Measurements from ENCODE around the gene DPM3.

DPM3 gene

DNA sequence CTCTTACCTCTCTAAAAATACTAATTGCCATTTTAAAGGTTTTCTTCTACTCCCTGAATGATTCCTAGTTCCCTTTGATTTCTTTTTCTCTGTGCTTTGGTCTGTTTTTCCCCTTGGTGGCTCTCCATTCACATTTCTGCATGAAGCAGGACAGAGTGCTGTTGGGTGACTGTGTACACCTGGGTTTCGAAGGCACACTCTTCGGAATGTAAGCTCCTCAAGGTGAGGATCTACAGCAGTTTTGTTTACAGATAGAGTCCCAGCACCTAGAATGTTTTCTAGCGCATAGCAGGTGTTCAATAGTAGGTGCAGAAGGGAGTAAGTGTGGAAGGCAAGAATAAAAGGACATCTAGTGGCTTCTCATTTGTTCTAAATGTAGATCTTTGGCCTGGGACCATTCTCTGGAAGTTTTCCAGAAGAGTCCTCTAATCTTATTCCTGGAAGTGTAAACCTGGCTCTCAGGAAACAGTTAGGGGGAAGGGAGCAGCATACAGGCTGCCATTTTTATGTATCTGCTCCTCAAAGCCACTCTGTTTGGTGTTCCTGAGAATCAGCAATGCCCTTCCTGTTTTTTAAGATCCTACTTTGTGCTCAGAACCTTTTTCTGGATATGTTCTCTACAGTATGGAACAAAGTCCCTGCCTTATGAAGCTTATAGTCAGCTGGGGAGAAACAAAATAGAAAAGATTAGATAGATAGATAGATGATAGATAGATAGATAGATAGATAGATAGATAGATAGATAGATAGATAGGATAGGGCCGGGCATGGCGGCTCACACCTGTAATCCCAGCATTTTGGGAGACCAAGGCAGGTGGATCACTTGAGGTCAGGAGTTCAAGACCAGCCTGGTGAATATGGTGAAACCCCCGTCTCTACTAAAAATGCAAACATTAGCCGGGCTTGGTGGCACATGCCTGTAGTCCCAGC, 35.5 kb downstream of the DPM3 start:
- in situ Hi-C loops (cut with HindIII; ENCODE audit: low sequenced_read_pairs), result no loop called here

DNA sequence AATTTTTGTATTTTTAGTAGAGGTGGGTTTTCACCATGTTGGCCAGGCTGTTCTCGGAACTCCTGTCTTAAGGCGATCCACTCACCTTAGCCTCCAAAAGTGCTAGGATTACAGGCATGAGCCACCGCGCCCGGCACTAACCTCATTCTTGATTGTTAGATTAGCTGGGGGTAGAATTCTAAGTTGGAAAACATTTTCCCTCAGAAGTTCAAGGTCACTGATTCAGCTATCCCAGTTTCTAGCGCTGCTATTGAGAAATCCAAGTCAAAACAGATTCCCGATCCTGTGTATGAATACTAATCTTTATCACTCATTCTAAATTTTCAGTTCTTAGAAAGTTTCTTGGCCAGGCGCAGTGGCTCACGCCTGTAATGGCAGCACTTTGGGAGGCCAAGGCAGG, 37.0 kb downstream of the DPM3 start:
- in situ Hi-C loops (cut with HindIII; ENCODE audit: low sequenced_read_pairs), result no loop called here

GRCh38 chr1:155099331-155099730, 41.0 kb downstream of the DPM3 start:
- in situ Hi-C loops (cut with HindIII; ENCODE audit: low sequenced_read_pairs), result no loop called here

- in situ Hi-C loops (cut with HindIII; ENCODE audit: low sequenced_read_pairs), result no loop called here
These were observed 45.7 kb downstream of the DPM3 start for GRCh38 chr1:155094622-155094948.

DNA sequence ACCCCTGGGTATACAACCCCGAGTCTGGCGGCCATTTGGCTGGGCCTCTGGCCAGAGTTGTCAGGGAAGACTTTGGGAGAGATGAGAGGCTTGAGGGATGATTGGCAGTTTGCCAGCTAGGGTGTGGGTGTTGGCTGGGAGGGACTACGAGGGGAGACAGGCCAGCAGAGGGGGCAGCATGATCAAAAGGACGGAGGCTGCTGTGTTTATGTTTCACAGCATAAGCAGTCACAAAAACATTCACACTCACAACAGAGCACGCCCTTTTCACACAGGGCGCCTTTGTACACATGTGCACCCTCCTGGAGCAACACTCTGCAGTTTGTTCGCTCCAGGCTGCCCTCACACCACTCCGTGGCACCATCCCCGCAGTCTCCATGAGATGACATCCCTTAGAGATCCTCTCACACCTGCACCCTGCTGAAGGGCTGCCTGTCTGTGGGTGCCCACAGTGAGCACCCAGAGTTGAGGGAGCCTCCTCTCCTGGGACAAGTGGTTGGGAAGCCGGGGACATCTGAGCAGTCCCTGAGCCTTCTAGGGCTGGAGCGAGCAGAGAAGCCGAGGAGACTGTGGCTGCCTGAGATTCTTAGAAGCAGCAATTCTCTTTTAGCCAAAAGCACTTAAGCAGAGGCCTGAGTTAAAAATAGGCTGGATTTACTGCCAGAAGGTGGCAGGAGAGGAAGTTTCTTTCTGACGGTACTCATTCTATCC, 46.3 kb downstream of the DPM3 start:
- in situ Hi-C loops (cut with HindIII; ENCODE audit: low sequenced_read_pairs), result no loop called here

GRCh38 chr1:155092641-155093040, 47.7 kb downstream of the DPM3 start:
- in situ Hi-C loops (cut with HindIII; ENCODE audit: low sequenced_read_pairs), result no loop called here

DNA sequence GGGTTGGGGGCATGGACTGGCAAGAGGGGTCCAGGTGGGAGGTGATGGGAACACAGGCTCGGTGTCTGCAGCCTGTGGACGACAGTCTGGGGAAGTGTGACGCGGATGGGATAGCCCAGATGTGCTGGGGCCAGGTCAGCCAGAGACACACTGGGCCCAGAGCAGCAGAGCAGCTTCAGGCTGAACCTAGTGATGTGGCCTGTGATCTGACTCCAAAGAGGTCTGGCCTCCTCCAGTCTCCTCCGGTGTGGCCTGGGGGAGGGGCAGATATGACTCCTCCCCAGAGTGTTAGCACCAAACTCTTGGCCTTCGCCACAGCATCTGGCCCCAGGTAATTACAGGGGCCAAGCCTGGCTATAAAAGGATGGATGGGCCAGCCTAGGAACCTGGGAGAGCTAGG, 48.2 kb downstream of the DPM3 start:
- in situ Hi-C loops (cut with HindIII; ENCODE audit: low sequenced_read_pairs), result no loop called here

GRCh38 chr1:155091071-155092051, 49.0 kb downstream of the DPM3 start:
- in situ Hi-C loops (cut with HindIII; ENCODE audit: low sequenced_read_pairs), result no loop called here
